HEK293 (cell line): ENCODE results near the gene RUFY2.
A peak's percentile ranks its signal among the peaks of the same experiment; 100 is the strongest.

Experiments
- CTCF ChIP-seq: fragments of 450-650 bp; formaldehyde crosslinking; IDR thresholded peaks from 2 replicates; pipeline ENCODE4 v1.5.1; 2016; ENCODE audit warnings: missing biosample characterization, missing genetic modification characterization
- GFI1B ChIP-seq: fragments of 450-650 bp; formaldehyde crosslinking; IDR thresholded peaks from 2 replicates; pipeline ENCODE4 v1.5.1; 2016; ENCODE audit warnings: missing biosample characterization, missing genetic modification characterization
- HIC1 ChIP-seq: fragments of 450-650 bp; formaldehyde crosslinking; IDR thresholded peaks from 2 replicates; pipeline ENCODE4 v1.5.1; 2016; ENCODE audit warnings: missing biosample characterization, missing genetic modification characterization
- IKZF3 ChIP-seq: fragments of 450-650 bp; IDR thresholded peaks from 2 replicates; pipeline ENCODE4 v1.5.0; 2018; ENCODE audit warnings: missing biosample characterization, mild to moderate bottlenecking, missing genetic modification characterization, moderate library complexity
- KLF17 ChIP-seq: fragments of 450-650 bp; formaldehyde crosslinking; IDR thresholded peaks from 2 replicates; pipeline ENCODE4 v1.5.1; 2016; ENCODE audit warnings: missing biosample characterization, missing genetic modification characterization
- KLF7 ChIP-seq: fragments of 450-650 bp; formaldehyde crosslinking; IDR thresholded peaks from 2 replicates; pipeline ENCODE4 v1.5.1; 2016; ENCODE audit warnings: missing biosample characterization, missing genetic modification characterization, borderline replicate concordance
- PATZ1 ChIP-seq: fragments of 450-650 bp; formaldehyde crosslinking; IDR thresholded peaks from 2 replicates; pipeline ENCODE4 v1.5.1; 2016; ENCODE audit warnings: missing biosample characterization, missing genetic modification characterization
- PRDM6 ChIP-seq: fragments of 450-650 bp; formaldehyde crosslinking; IDR thresholded peaks from 2 replicates; pipeline ENCODE4 v1.5.1; 2017; ENCODE audit warnings: missing biosample characterization, missing genetic modification characterization
- REPIN1 ChIP-seq: fragments of 450-650 bp; formaldehyde crosslinking; IDR thresholded peaks from 2 replicates; pipeline ENCODE4 v1.5.1; 2017; ENCODE audit warnings: missing biosample characterization, missing genetic modification characterization, low read depth
- SP2 ChIP-seq: fragments of 450-650 bp; formaldehyde crosslinking; IDR thresholded peaks from 2 replicates; pipeline ENCODE4 v1.5.1; 2016; ENCODE audit warnings: missing biosample characterization, missing genetic modification characterization
- SP3 ChIP-seq: fragments of 450-650 bp; formaldehyde crosslinking; IDR thresholded peaks from 2 replicates; pipeline ENCODE4 v1.5.1; 2016; ENCODE audit warnings: missing biosample characterization, missing genetic modification characterization
- SP7 ChIP-seq: fragments of 450-650 bp; formaldehyde crosslinking; IDR thresholded peaks from 2 replicates; pipeline ENCODE4 v1.5.1; 2016; ENCODE audit warnings: missing biosample characterization, missing genetic modification characterization
- YY1 ChIP-seq: fragments of 450-650 bp; formaldehyde crosslinking; IDR thresholded peaks from 2 replicates; pipeline ENCODE4 v1.5.1; 2018; ENCODE audit warnings: missing biosample characterization, missing genetic modification characterization
- ZIC2 ChIP-seq: fragments of 450-650 bp; formaldehyde crosslinking; IDR thresholded peaks from 2 replicates; pipeline ENCODE4 v1.5.1; 2016; ENCODE audit warnings: missing biosample characterization, missing genetic modification characterization
- ZNF10 ChIP-seq: fragments of 450-650 bp; formaldehyde crosslinking; IDR thresholded peaks from 2 replicates; pipeline ENCODE4 v1.5.1; 2017; ENCODE audit warnings: missing biosample characterization, missing genetic modification characterization
- ZNF121 ChIP-seq: fragments of 450-650 bp; formaldehyde crosslinking; IDR thresholded peaks from 2 replicates; pipeline ENCODE4 v1.5.1; 2016; ENCODE audit warnings: missing biosample characterization, missing genetic modification characterization
- ZNF138 ChIP-seq: fragments of 450-650 bp; formaldehyde crosslinking; IDR thresholded peaks from 2 replicates; pipeline ENCODE4 v1.5.1; 2016; ENCODE audit warnings: missing biosample characterization, missing genetic modification characterization, borderline replicate concordance
- ZNF26 ChIP-seq: fragments of 450-650 bp; formaldehyde crosslinking; IDR thresholded peaks from 2 replicates; pipeline ENCODE4 v1.5.1; 2016; ENCODE audit warnings: missing biosample characterization, missing genetic modification characterization
- ZNF324 ChIP-seq: fragments of 450-650 bp; formaldehyde crosslinking; IDR thresholded peaks from 2 replicates; pipeline ENCODE4 v1.5.1; 2016; ENCODE audit warnings: missing biosample characterization, missing genetic modification characterization
- ZNF341 ChIP-seq: fragments of 450-650 bp; formaldehyde crosslinking; IDR thresholded peaks from 2 replicates; pipeline ENCODE4; 2016; ENCODE audit warnings: low read depth, missing biosample characterization, missing genetic modification characterization
- ZNF350 ChIP-seq: fragments of 450-650 bp; formaldehyde crosslinking; IDR thresholded peaks from 2 replicates; pipeline ENCODE4 v1.5.0; 2017; ENCODE audit warnings: missing biosample characterization, mild to moderate bottlenecking, missing genetic modification characterization
- ZNF391 ChIP-seq: fragments of 450-650 bp; formaldehyde crosslinking; IDR thresholded peaks from 2 replicates; pipeline ENCODE4 v1.5.1; 2016; ENCODE audit warnings: low read depth, missing biosample characterization, missing genetic modification characterization, borderline replicate concordance
- ZNF530 ChIP-seq: fragments of 450-650 bp; formaldehyde crosslinking; IDR thresholded peaks from 2 replicates; pipeline ENCODE4 v1.5.1; 2016; ENCODE audit warnings: low read depth, missing biosample characterization, missing genetic modification characterization
- ZNF549 ChIP-seq: fragments of 450-650 bp; IDR thresholded peaks from 2 replicates; pipeline ENCODE4 v1.5.1; 2018; ENCODE audit warnings: missing biosample characterization, missing genetic modification characterization, mild to moderate bottlenecking, inconsistent platforms, moderate library complexity
- ZNF561 ChIP-seq: fragments of 450-650 bp; IDR thresholded peaks from 2 replicates; pipeline ENCODE4 v1.5.1; 2018; ENCODE audit warnings: missing biosample characterization, missing genetic modification characterization, borderline replicate concordance
- ZNF600 ChIP-seq: fragments of 450-650 bp; formaldehyde crosslinking; IDR thresholded peaks from 2 replicates; pipeline ENCODE4 v1.5.1; 2016; ENCODE audit warnings: missing biosample characterization, missing genetic modification characterization
- ZNF621 ChIP-seq: fragments of 450-650 bp; formaldehyde crosslinking; IDR thresholded peaks from 2 replicates; pipeline ENCODE4 v1.5.1; 2017; ENCODE audit warnings: missing biosample characterization, missing genetic modification characterization
- ZNF785 ChIP-seq: fragments of 450-650 bp; formaldehyde crosslinking; IDR thresholded peaks from 2 replicates; pipeline ENCODE4 v1.5.1; 2016; ENCODE audit warnings: missing biosample characterization, missing genetic modification characterization

The RUFY2 gene

GRCh38 chr10:68331455-68332258, 75.4 kb downstream of the RUFY2 start, which contains the start of gene HNRNPH3 (continued):
- TF ChIP-seq ZNF561 (tag by site-specific recombination) (0 out of 2 replicates have a peak, but pooled peaks have one; percentile 4), KLF7 (peak; percentile 82), SP7 (peak; percentile 83), ZNF549 (no peak), ZIC2 (tag by site-specific recombination) (peak; percentile 39), ZNF121 (tag by site-specific recombination) (no peak), IKZF3 (tag by site-specific recombination) (peak; percentile 38; the same call in 1 of the 2 replicates), CTCF (tag by site-specific recombination) (peak; percentile 25; the same call in 1 of the 2 replicates), ZNF785 (tag by site-specific recombination) (no peak), ZNF391 (peak; percentile 32; the same call in 1 of the 2 replicates), ZNF26 (tag by site-specific recombination) (no peak), ZNF10 (tag by site-specific recombination) (no peak), ZNF530 (tag by site-specific recombination) (no peak), GFI1B (tag by site-specific recombination) (no peak), ZNF350 (tag by site-specific recombination) (no peak), YY1 (tag by site-specific recombination) (peak; percentile 52), ZNF341 (tag by site-specific recombination) (peak; percentile 100), ZNF600 (tag by site-specific recombination) (peak; percentile 91), SP3 (tag by site-specific recombination) (peak; percentile 90), SP2 (tag by site-specific recombination) (peak; percentile 81), HIC1 (tag by site-specific recombination) (peak; percentile 60), PATZ1 (tag by site-specific recombination) (peak; percentile 97), ZNF621 (tag by site-specific recombination) (no peak), ZNF324 (tag by site-specific recombination) (peak; percentile 54; the same call in 1 of the 2 replicates), REPIN1 (tag by site-specific recombination) (peak; percentile 66; the same call in 1 of the 2 replicates), ZNF138 (tag by site-specific recombination) (no peak), PRDM6 (tag by site-specific recombination) (no peak), KLF17 (peak; percentile 76)
